Measurements from ENCODE around the gene NTN1.

Gene NTN1

GRCh38 chr17:9064311-9064834 lies 43.1 kb downstream of the NTN1 start:
- peaks cover 9% of the 10 kb centered on the region for H3K4me1 ChIP-seq (ENCODE audit: insufficient read depth, low read length)
- H3K9ac ChIP-seq (ENCODE audit: low read depth, low read length), result no peak overlapping the region
- H3K36me3 ChIP-seq (ENCODE audit: insufficient read depth, low read length), result no peaks in the 10 kb centered on the region
- WGBS, result 95% methylated on average over 6 of the region's 6 CpGs
- H3K4me3 ChIP-seq (ENCODE audit: low read length), result no peak overlapping the region
- H3K9me3 ChIP-seq (ENCODE audit: insufficient read depth, low read depth, low read length), result peaks cover 4% of the 10 kb centered on the region; the same call in 1 of the 2 replicates
- H3K27ac ChIP-seq (ENCODE audit: low read depth, low read length), result no peak overlapping the region
- H3K27me3 ChIP-seq (ENCODE audit: insufficient read depth, low read length), result no peaks in the 10 kb centered on the region

- no peak overlapping the region for H3K9ac ChIP-seq (ENCODE audit: low read depth, low read length)
- no peaks in the 10 kb centered on the region for H3K36me3 ChIP-seq (ENCODE audit: insufficient read depth, low read length)
- H3K9me3 ChIP-seq (ENCODE audit: insufficient read depth, low read depth, low read length), result no peaks in the 10 kb centered on the region
- H3K4me1 ChIP-seq (ENCODE audit: insufficient read depth, low read length), result no peaks in the 10 kb centered on the region
- no peak overlapping the region for H3K27ac ChIP-seq (ENCODE audit: low read depth, low read length)
- no peak overlapping the region for H3K4me3 ChIP-seq (ENCODE audit: low read length)
- H3K27me3 ChIP-seq (ENCODE audit: insufficient read depth, low read length), result no peaks in the 10 kb centered on the region
- WGBS, result 93% methylated on average over 10 of the region's 10 CpGs
Observed at GRCh38 chr17:9071016-9071415, 49.7 kb downstream of the NTN1 start.

- WGBS, result 88% methylated on average over 12 of the region's 12 CpGs
- no peak overlapping the region for H3K9ac ChIP-seq (ENCODE audit: low read depth, low read length)
Observed at GRCh38 chr17:9071811-9072498, 50.6 kb downstream of the NTN1 start.

GRCh38 chr17:9072696-9073339 lies 51.5 kb downstream of the NTN1 start:
- 90% methylated on average over 17 of the region's 17 CpGs for WGBS
- Histone ChIP-seq H3K4me1 (ENCODE audit: insufficient read depth, low read length) (no peaks in the 10 kb centered on the region), H3K36me3 (ENCODE audit: insufficient read depth, low read length) (no peaks in the 10 kb centered on the region), H3K4me3 (ENCODE audit: low read length) (no peak overlapping the region), H3K9ac (ENCODE audit: low read depth, low read length) (no peak overlapping the region), H3K9me3 (ENCODE audit: insufficient read depth, low read depth, low read length) (no peaks in the 10 kb centered on the region), H3K27ac (ENCODE audit: low read depth, low read length) (no peak overlapping the region), H3K27me3 (ENCODE audit: insufficient read depth, low read length) (no peaks in the 10 kb centered on the region)

More at GRCh38 chr17:9071811-9072498, 50.6 kb downstream of the NTN1 start:
- Histone ChIP-seq H3K36me3 (ENCODE audit: insufficient read depth, low read length) (no peaks in the 10 kb centered on the region), H3K27ac (ENCODE audit: low read depth, low read length) (no peak overlapping the region), H3K4me3 (ENCODE audit: low read length) (no peak overlapping the region), H3K9me3 (ENCODE audit: insufficient read depth, low read depth, low read length) (no peaks in the 10 kb centered on the region), H3K4me1 (ENCODE audit: insufficient read depth, low read length) (no peaks in the 10 kb centered on the region), H3K27me3 (ENCODE audit: insufficient read depth, low read length) (no peaks in the 10 kb centered on the region)

GRCh38 chr17:9074131-9074530 lies 52.8 kb downstream of the NTN1 start:
- Histone ChIP-seq H3K27ac (ENCODE audit: low read depth, low read length) (no peak overlapping the region), H3K9ac (ENCODE audit: low read depth, low read length) (no peak overlapping the region), H3K4me3 (ENCODE audit: low read length) (no peak overlapping the region), H3K4me1 (ENCODE audit: insufficient read depth, low read length) (no peaks in the 10 kb centered on the region), H3K27me3 (ENCODE audit: insufficient read depth, low read length) (no peaks in the 10 kb centered on the region), H3K36me3 (ENCODE audit: insufficient read depth, low read length) (no peaks in the 10 kb centered on the region), H3K9me3 (ENCODE audit: insufficient read depth, low read depth, low read length) (no peaks in the 10 kb centered on the region)
- WGBS, result 94% methylated on average over 16 of the region's 16 CpGs

- H3K9me3 ChIP-seq (ENCODE audit: insufficient read depth, low read depth, low read length), result no peaks in the 10 kb centered on the region
- H3K27me3 ChIP-seq (ENCODE audit: insufficient read depth, low read length), result no peaks in the 10 kb centered on the region
- 89% methylated on average over 4 of the region's 4 CpGs for WGBS
- no peak overlapping the region for H3K27ac ChIP-seq (ENCODE audit: low read depth, low read length)
- H3K36me3 ChIP-seq (ENCODE audit: insufficient read depth, low read length), result no peaks in the 10 kb centered on the region
- H3K9ac ChIP-seq (ENCODE audit: low read depth, low read length), result no peak overlapping the region
- H3K4me1 ChIP-seq (ENCODE audit: insufficient read depth, low read length), result no peaks in the 10 kb centered on the region
- H3K4me3 ChIP-seq (ENCODE audit: low read length), result no peak overlapping the region
Observed at GRCh38 chr17:9079461-9080103, 58.3 kb downstream of the NTN1 start.

GRCh38 chr17:9080296-9080914 lies 59.1 kb downstream of the NTN1 start:
- 78% methylated on average over 6 of the region's 7 CpGs for WGBS
- Histone ChIP-seq H3K27ac (ENCODE audit: low read depth, low read length) (no peak overlapping the region), H3K4me1 (ENCODE audit: insufficient read depth, low read length) (no peaks in the 10 kb centered on the region), H3K9me3 (ENCODE audit: insufficient read depth, low read depth, low read length) (no peaks in the 10 kb centered on the region), H3K36me3 (ENCODE audit: insufficient read depth, low read length) (no peaks in the 10 kb centered on the region), H3K9ac (ENCODE audit: low read depth, low read length) (no peak overlapping the region), H3K4me3 (ENCODE audit: low read length) (no peak overlapping the region), H3K27me3 (ENCODE audit: insufficient read depth, low read length) (no peaks in the 10 kb centered on the region)

GRCh38 chr17:9080983-9081382 lies 59.7 kb downstream of the NTN1 start:
- Histone ChIP-seq H3K36me3 (ENCODE audit: insufficient read depth, low read length) (no peaks in the 10 kb centered on the region), H3K4me1 (ENCODE audit: insufficient read depth, low read length) (no peaks in the 10 kb centered on the region), H3K9ac (ENCODE audit: low read depth, low read length) (no peak overlapping the region), H3K4me3 (ENCODE audit: low read length) (no peak overlapping the region), H3K27me3 (ENCODE audit: insufficient read depth, low read length) (no peaks in the 10 kb centered on the region), H3K9me3 (ENCODE audit: insufficient read depth, low read depth, low read length) (no peaks in the 10 kb centered on the region), H3K27ac (ENCODE audit: low read depth, low read length) (no peak overlapping the region)
- 47% methylated on average over 2 of the region's 3 CpGs for WGBS

- H3K4me3 ChIP-seq (ENCODE audit: low read length), result no peak overlapping the region
- 97% methylated on average over 4 of the region's 4 CpGs for WGBS
- H3K4me1 ChIP-seq (ENCODE audit: insufficient read depth, low read length), result no peaks in the 10 kb centered on the region
- H3K36me3 ChIP-seq (ENCODE audit: insufficient read depth, low read length), result no peaks in the 10 kb centered on the region
- H3K27me3 ChIP-seq (ENCODE audit: insufficient read depth, low read length), result no peaks in the 10 kb centered on the region
- H3K27ac ChIP-seq (ENCODE audit: low read depth, low read length), result no peak overlapping the region
- H3K9ac ChIP-seq (ENCODE audit: low read depth, low read length), result no peak overlapping the region
- H3K9me3 ChIP-seq (ENCODE audit: insufficient read depth, low read depth, low read length), result no peaks in the 10 kb centered on the region
Observed at GRCh38 chr17:9086577-9086976, 65.3 kb downstream of the NTN1 start.

GRCh38 chr17:9087921-9088320 lies 66.6 kb downstream of the NTN1 start:
- H3K27me3 ChIP-seq (ENCODE audit: insufficient read depth, low read length), result no peaks in the 10 kb centered on the region

GRCh38 chr17:9090641-9091096 lies 69.4 kb downstream of the NTN1 start:
- no peaks in the 10 kb centered on the region for H3K4me1 ChIP-seq (ENCODE audit: insufficient read depth, low read length)
- H3K9ac ChIP-seq (ENCODE audit: low read depth, low read length), result no peak overlapping the region
- H3K27ac ChIP-seq (ENCODE audit: low read depth, low read length), result no peak overlapping the region
- H3K4me3 ChIP-seq (ENCODE audit: low read length), result no peak overlapping the region
- WGBS, result 84% methylated on average over 9 of the region's 9 CpGs
- H3K9me3 ChIP-seq (ENCODE audit: insufficient read depth, low read depth, low read length), result no peaks in the 10 kb centered on the region
- no peaks in the 10 kb centered on the region for H3K27me3 ChIP-seq (ENCODE audit: insufficient read depth, low read length)
- H3K36me3 ChIP-seq (ENCODE audit: insufficient read depth, low read length), result no peaks in the 10 kb centered on the region

More at GRCh38 chr17:9087921-9088320, 66.6 kb downstream of the NTN1 start:
- Histone ChIP-seq H3K4me3 (ENCODE audit: low read length) (no peak overlapping the region), H3K36me3 (ENCODE audit: insufficient read depth, low read length) (no peaks in the 10 kb centered on the region), H3K9me3 (ENCODE audit: insufficient read depth, low read depth, low read length) (no peaks in the 10 kb centered on the region), H3K9ac (ENCODE audit: low read depth, low read length) (no peak overlapping the region), H3K4me1 (ENCODE audit: insufficient read depth, low read length) (no peaks in the 10 kb centered on the region), H3K27ac (ENCODE audit: low read depth, low read length) (no peak overlapping the region)
- 92% methylated on average over 9 of the region's 9 CpGs for WGBS

Measured in HUES64 (cell line).